ENCODE data around the gene PRKD3. TPM values are rescaled to one million over a fixed set of nuclear protein-coding genes. Genes with fewer than 3 reads are reported as not detected.

PRKD3 gene
- total RNA-seq, 1 donor from 2014 or later: 38.8 TPM

- intact Hi-C loops (cut with DNase I): no loop called here
- Histone ChIP-seq H3K9me3 (no peaks in the 10 kb centered on the region), H3K4me1 (peaks cover 25% of the 10 kb centered on the region), H3K27me3 (no peaks in the 10 kb centered on the region), H3K36me3 (no peaks in the 10 kb centered on the region), H3K27ac (peak overlapping the region; percentile 97), H3K4me3 (peak overlapping the region in 1 of 2 donors; percentile 87)
- TF ChIP-seq POLR2AphosphoS5 (IDR thresholded peaks at IDR 0.05; ENCODE audit: insufficient read depth in 1 of 2, low read depth in 1 of 2) (no peak), CTCF (IDR thresholded peaks at IDR 0.05) (no peak), POLR2A (IDR thresholded peaks at IDR 0.05) (no peak)
- no peak for DNase-seq (ENCODE audit: extremely low spot score in 2 of 2)
Measured at GRCh38 chr2:37326866-37327634, 2.4 kb upstream of the PRKD3 start.

- DNase-seq (ENCODE audit: extremely low spot score in 2 of 2): no peak
Measured at GRCh38 chr2:37326285-37326684, 1.7 kb upstream of the PRKD3 start.

GRCh38 chr2:37325625-37326071 lies 1.0 kb upstream of the PRKD3 start:
- no peak for DNase-seq (ENCODE audit: extremely low spot score in 2 of 2)
- H3K36me3 ChIP-seq: no peaks in the 10 kb centered on the region
- H3K27ac ChIP-seq: peak overlapping the region; percentile 97
- intact Hi-C loops (cut with DNase I): no loop called here
- no peak for TF ChIP-seq POLR2A (IDR thresholded peaks at IDR 0.05)
- TF ChIP-seq CTCF (IDR thresholded peaks at IDR 0.05): no peak
- TF ChIP-seq POLR2AphosphoS5 (IDR thresholded peaks at IDR 0.05; ENCODE audit: insufficient read depth in 1 of 2, low read depth in 1 of 2): no peak
- no peaks in the 10 kb centered on the region for H3K9me3 ChIP-seq
- H3K4me3 ChIP-seq: peak overlapping the region; percentile 77 to 87
- H3K27me3 ChIP-seq: no peaks in the 10 kb centered on the region
- peaks cover 37% of the 10 kb centered on the region for H3K4me1 ChIP-seq

More at GRCh38 chr2:37326285-37326684, 1.7 kb upstream of the PRKD3 start:
- Histone ChIP-seq H3K27me3 (no peaks in the 10 kb centered on the region), H3K9me3 (no peaks in the 10 kb centered on the region), H3K36me3 (no peaks in the 10 kb centered on the region), H3K4me1 (peaks cover 33% of the 10 kb centered on the region), H3K27ac (peak overlapping the region; percentile 97), H3K4me3 (peak overlapping the region in 1 of 2 donors; percentile 87)
- TF ChIP-seq CTCF (IDR thresholded peaks at IDR 0.05): no peak
- TF ChIP-seq POLR2AphosphoS5 (IDR thresholded peaks at IDR 0.05; ENCODE audit: insufficient read depth in 1 of 2, low read depth in 1 of 2): peak in 1 of 2 donors; percentile 87
- intact Hi-C loops (cut with DNase I): no loop called here

GRCh38 chr2:37324536-37324785 lies 172 bp downstream of the PRKD3 start:
- H3K36me3 ChIP-seq: no peaks in the 10 kb centered on the region
- peaks cover 43% of the 10 kb centered on the region for H3K4me1 ChIP-seq
- no peak for DNase-seq (ENCODE audit: extremely low spot score in 2 of 2)
- H3K27ac ChIP-seq: peak overlapping the region; percentile 97
- H3K4me3 ChIP-seq: peak overlapping the region; percentile 77 to 87
- intact Hi-C loops (cut with DNase I): no loop called here
- H3K9me3 ChIP-seq: no peaks in the 10 kb centered on the region
- peak in 1 of 3 experiments; percentile 8 for TF ChIP-seq CTCF (IDR thresholded peaks at IDR 0.05)
- peak in 1 of 2 donors; percentile 60 for TF ChIP-seq POLR2A (IDR thresholded peaks at IDR 0.05)
- peak in 1 of 2 donors; percentile 75 for TF ChIP-seq POLR2AphosphoS5 (IDR thresholded peaks at IDR 0.05; ENCODE audit: insufficient read depth in 1 of 2, low read depth in 1 of 2)
- no peaks in the 10 kb centered on the region for H3K27me3 ChIP-seq

Data from vagina (tissue), 2 donors.